NCI-H2171 (cell line): ENCODE measurements around the gene TPD52L2.
"Not testable (repeated sequence)": the region's sequence is repeated elsewhere in the genome, so short reads cannot be mapped to it uniquely, and the experiment has no call there.

Experiments used
- DNase-seq: peaks from one replicate; lab custom pipeline; 2025; lab: John Stamatoyannopoulos, UW

The TPD52L2 gene

DNA sequence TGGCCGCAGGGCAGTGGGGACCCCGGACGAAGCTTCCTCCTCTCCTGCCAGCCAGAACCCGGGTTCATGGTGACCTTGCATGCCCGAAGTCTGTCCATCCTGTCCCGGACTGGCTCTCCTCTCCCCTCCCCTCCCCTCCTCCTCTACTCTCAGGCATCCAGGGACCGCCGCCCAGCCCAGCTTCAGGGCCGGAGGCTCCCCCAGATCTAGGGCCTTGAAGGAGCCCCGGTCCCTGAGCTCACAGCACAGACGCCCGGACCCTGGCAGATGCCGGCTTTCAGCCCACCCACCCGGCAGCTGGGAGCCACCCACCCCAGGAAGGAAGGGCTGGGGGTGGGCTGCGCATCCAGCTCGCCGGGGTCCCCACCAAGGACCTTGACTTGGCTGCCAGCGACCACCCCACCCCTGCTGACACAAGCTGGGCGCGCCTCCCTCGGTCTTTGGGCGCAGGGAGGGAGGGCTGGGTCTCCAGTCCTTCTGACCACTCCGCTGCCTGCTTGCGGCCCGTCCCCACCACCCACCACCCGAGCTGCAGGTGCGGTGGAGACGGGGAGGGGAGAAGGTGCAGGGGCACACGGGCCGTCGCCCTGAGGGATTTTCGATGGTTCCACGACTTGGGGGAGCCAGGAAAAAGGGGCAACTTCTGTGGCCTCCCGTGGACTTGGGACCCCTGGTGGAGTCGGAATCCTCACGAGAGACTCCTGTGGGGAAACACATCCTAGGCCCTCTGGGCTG lies 9.5 kb upstream of the TPD52L2 start:
- no peak for DNase-seq

DNA sequence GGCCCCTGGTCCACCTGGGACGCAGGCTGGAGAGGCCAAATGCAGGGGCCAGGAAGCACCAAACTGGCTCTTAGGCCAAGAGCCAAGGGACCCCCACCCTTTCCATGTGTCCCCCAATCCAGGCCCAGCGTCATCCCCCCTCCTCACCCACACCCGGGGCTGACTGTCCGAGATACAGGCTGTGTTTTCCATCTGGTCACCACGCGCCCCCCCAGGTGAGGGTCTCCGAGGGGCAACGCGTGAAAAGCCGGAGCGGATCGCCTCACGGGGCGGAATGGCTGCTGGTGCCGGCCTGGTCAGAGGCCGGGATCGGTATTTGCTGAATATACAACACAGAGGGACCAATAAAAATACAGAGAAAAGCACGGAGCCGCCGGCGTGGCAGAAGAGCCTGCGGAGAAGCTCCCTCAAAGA lies 9.0 kb upstream of the TPD52L2 start:
- DNase-seq = no peak

DNA sequence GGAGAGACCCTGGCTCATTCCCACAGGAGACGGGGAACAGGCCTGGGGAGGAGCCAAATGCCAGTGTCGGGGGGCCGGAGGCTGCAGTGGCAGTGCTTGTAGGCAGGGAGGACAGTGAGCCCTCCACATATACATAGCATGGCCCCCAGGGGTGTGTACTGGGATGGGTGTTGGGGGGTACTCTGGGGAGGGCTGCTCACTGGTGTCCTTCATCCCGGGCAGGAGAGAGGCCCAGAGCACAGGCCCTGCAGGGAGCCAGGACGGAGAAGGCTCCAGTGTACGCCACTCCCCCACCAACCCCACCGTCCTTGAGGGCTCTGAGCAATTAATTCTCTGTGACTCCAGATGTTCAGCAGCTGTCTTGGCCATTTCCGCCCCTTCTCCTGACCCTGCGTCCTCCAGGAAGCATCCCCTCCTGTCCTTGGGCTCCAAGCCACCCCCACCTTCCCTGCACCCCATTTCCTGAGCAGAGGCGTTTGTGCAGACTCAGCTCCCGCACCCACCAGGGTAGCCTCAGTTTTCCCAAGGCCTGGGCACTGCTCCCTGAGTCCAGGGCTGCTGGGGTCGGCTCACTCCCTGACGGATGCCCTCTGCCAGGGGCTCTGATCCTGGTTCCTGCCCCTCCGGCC lies 7.2 kb upstream of the TPD52L2 start:
- no peak for DNase-seq

DNA sequence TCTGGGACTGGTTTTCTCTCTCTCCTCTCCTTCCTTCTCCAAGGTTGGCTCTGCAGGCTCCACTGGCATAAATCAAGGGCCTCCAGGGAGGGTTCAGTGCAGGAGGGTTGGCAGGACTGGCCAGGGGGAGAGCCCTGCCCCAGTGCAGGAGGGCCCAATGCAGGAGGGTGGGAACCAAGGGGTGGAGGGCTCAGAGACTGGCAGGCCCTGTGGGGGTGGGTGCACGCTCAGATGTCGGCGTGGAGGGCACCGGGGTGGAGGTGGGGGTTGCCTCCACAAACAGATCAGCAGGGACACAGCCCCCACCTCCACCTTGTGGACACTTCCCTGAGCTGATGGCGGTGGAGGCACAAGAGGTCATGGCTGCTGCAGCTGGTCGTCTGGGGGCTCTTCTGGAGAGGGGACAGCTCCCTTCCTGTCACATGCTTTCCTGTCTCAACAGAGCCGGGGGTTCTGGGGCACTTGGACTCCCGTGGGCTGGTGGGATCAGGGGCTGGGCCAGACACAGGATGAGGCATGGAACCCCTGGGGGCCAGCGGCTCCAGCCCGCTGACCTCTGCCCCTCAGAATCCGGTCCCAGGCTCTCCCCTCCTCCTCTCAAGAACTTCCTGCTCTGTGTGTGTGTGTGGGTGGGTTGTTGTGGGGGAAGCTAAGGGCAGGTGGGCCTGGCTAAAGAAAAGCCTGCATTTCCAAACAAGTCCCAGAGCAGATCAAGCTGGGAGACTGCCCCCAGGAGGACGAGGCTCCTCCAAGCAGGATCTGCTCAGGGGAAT lies 6.5 kb upstream of the TPD52L2 start:
- DNase-seq = no peak

DNA sequence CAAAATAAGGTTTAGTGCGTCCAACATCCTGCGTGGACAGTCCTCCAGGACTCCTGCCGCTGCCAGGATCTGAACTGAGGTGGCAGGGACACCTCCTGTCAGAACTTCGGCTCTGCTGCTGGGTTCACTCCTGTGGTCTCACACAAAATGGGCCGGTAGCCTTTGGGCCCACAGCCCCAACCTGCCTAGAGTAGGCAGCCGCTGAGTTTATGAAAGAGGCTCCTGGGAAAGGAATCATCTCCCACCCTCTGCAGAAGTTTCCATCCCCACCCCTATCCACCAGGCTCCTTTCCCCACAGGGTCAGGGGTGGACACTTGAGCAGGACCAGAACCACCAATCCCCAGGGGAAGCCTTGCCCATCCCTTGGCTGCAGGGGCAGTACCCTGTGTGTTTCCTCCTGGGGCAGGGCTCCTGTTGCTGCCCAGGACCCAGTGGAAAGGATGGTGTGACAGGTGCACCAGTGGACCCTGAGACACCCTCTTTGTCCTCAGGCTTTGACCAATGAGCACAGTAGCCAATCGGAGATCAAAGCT lies 5.8 kb upstream of the TPD52L2 start:
- DNase-seq = no peak

DNA sequence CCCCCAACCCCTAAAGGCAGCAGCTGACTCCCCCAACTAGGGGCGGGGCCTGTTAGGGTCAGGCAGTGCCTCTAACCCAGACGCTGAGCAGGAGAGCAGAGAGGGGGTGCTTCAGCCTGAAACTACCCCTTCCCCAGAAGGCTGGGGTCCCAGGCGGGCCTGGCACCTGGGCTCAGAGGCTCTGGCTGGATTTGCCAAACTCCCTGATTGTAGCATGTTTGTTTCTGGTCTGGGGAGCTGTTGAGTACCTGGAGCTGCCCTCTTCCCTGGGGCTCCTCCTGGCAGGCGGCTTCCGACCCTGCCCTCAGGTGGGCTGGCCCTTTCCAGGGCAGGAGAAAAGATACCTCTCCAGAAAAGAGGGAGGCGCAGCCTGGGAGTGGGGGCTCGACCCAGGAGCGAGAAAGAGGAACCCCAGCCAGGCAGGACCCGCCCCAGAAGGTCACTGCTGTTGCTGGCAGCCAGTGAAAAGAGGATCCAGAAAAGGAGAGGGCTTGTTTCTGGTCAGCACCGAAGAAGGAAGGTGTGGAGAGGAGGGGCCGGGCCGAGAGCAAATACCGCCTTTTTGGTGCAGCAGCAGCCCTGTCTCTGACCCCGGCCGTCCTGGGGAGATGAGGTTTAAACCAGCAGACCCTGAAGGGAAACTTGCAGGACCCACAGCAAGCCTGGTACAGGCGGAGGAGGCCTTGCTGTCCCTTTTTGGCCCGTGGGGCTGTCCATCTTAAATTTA lies 4.6 kb upstream of the TPD52L2 start:
- DNase-seq = no peak

DNA sequence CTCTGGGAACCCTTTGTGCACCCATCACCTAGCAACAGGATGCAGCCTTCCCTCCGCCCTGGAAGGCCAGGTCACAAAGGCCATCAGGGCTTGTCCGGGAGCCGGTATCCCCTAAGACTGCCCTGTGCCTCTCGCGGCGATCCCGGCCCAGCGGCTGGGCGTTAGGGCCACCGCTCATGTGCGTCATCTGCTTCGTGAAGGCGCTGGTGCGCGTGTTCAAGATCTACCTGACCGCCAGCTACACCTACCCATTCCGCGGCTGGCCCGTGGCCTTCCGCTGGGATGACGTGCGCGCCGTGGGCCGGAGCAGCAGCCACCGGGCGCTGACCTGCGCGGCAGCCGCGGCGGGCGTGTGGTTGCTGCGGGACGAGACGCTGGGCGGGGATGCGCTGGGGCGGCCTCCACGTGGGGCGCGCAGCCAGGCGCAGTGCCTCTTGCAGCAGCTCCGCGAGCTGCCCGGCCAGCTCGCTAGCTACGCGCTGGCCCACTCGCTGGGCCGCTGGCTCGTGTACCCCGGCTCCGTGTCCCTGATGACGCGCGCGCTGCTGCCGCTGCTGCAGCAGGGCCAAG lies 3.6 kb upstream of the TPD52L2 start, which contains the start of gene ABHD16B:
Gene ABHD16B (plus strand): TSS at position 134 of the 570 bp plus-strand sequence. CDS start 43 bp downstream, at position 177.
- DNase-seq = no peak

DNA sequence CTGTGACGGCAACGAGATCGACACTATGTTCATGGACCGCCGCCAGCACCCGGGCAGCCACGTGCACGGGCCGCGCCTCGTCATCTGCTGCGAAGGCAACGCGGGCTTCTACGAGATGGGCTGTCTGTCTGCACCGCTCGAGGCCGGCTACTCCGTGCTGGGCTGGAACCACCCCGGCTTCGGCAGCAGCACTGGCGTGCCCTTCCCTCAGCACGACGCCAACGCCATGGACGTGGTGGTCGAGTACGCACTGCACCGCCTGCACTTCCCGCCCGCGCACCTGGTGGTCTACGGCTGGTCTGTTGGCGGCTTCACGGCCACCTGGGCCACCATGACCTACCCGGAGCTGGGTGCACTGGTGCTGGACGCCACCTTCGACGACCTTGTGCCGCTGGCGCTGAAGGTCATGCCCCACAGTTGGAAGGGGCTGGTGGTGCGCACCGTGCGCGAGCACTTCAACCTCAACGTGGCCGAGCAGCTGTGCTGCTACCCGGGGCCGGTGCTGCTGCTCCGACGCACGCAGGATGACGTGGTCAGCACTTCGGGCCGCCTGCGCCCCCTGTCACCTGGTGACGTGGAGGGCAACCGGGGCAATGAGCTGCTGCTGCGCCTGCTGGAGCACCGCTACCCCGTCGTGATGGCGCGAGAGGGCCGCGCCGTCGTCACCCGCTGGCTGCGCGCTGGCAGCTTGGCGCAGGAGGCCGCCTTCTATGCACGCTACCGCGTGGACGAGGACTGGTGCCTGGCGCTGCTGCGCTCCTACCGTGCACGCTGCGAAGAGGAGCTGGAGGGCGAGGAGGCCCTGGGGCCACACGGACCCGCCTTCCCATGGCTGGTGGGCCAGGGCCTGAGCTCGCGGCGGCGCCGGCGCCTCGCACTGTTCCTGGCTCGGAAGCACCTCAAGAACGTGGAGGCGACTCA lies 2.8 kb upstream of the TPD52L2 start:
- DNase-seq = no peak

DNA sequence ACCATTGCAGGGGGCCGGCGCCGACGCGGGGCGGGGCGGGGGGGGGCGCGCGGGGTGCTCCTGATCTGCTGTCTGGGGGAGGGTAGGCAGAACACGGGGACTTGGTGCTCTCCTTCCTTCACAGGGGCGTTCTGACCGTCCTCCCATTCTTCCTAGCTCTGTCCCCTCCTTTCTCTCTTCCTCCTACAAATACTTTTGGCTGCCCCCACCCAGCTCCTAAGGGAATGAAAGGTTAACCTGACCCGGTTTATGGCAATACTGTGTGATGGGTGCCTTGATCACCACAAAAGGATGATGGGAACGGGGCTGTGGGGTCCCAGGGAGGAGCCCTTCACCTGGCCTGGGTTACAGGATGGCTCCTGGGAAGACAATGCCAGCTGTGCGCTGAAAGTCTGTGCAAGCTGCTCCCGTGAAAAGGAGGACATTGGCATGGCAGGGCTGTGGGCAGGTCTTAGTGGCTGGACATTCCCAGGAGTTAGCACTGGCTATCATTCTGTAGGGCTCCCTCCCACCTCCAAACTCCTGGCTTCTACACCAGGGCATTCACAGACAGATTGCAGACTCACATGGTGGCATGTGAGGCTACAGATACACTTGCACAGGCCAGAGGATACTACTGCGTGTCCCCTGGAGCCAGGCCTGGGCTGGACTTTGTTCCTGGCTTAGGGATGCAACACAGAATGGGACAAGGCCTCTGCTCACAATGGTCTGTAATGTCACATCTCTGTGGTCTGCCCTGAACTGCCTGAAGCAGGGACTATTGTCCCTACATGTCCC lies 1.9 kb upstream of the TPD52L2 start:
- no peak for DNase-seq

DNA sequence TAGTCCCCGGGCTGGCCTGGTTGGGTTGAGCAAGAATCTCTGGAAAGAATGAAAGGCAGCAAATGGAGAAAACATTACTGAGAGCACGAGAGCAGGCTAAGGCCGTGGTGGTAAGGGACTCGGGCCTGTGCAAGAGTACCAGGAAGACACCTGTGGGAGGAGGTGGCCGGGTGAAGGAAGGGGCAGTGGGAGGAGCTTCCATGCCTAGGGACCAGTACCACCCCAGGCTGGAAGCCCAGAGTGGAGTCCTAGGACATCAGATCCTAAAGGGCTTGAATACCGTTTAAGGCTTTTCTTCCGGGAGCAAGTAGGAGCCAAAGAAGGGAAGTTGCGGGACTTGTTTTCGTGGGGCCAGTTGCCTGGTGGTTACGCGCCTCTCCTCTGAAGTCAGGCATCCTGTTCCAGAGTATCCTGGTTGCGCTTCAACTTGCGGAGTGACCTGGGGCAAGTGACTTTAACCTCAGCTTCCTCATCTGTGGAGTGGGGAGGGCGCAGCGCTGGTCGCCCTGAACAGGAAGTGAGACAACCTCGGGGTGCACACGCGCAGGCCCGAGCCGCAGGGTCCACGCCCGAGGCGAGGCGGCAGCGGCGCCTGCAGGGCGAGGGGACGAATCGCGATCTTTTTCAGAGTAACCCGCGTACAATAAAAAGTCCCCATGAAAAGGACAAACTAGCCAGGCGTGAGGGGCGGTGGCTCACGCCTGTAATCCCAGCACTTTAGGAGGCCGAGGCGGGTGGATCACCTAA lies 1.1 kb upstream of the TPD52L2 start:
- peak; percentile 71 for DNase-seq

DNA sequence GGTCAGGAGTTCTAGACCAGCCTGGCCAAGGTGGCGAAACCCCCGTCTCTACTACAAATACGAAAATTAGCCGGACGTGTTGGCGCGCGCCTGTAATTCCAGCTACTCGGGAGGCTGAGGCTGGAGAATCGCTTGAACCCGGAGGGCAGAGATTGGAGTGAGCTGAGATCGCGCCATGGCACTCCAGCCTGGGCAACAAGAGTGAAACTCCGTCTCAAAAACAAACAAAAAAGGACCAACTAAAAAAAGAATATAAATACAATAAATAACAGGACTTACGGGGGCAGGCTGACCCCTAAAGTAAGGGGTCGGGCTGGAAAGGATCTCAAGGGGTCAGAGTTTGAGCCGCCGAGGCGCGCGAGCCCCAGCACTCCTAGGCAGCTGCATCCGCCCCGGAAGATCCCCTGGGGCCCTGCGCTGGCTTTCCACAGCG lies 509 bp upstream of the TPD52L2 start:
- DNase-seq = no peak

DNA sequence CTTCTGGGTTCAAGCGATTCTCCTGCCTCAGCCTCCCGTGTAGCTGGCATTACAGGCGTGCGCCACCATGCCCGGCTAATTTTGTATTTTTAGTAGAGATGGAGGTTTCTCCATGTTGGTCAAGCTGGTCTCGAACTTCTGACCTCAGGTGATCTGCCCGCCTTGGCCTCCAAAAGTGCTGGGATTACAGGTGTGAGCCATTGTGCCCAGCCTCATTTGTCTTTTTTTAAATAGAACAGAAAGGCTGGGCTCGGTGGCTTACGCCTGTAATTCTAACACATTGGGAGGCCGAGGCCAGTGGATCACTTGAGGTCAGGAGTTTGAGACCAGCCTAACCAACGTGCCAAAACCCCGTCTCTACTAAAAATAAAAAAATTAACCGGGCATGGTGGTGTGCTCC lies 2.0 kb downstream of the TPD52L2 start:
- not testable (repeated sequence) for DNase-seq

DNA sequence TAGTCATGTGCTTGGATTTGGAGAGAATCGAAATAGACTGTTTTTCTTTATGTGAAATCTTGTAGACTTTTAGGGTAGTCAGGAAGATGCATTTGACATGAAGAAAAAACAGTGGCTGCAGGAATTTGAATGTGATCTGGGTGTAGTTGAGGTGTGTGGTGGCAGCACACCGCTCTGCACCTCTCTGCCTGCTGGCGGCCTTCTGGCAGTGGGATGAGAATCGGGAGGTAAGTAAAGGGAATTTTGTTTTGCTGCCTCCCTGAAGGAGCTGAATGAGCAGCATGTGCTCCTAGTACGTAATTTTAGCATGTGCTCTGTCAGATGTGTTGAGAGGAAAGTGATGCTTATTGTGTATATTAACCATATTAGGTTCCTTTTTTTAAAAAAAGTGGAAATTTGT lies 3.2 kb downstream of the TPD52L2 start:
- no peak for DNase-seq

DNA sequence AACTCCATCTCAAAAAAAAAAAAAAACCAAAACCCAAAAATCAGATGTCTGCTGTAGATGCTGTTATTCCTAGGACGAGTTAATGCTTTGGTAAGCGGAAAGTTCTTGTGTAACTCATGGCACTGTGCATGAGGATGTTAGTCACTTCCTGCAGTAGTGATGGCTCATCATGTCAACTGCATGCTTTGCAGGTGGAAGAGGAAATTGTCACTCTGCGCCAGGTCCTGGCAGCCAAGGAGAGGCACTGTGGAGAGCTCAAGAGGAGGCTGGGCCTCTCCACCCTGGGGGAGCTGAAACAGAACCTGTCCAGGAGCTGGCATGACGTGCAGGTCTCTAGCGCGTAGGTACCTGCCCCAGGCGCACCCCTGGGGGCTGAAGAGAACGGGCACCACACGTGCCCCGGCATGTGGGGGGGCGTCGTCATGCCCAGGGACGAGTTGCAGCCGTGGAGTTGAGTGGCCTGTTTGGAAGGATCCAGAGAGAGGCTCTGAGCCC lies 8.5 kb downstream of the TPD52L2 start:
- no peak for DNase-seq

DNA sequence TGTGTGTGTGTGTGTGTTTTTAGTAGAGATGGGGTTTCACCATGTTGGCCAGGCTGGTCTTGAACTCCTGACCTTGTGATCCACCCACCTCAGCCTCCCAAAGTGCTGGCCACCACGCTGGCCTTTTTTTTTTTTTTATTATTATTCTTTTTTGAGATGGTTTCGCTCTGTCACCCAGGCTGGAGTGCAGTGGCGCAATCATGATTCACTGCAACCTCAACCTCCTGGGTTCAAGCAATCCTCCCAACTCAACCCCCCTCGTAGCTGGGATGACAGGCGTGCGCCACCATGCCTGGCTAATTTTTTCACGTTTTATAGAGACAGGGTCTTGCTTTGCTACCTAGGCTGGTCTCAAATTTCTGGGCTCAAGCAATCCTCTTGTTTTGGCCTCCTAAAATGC lies 9.2 kb downstream of the TPD52L2 start:
- not testable (repeated sequence) for DNase-seq

DNA sequence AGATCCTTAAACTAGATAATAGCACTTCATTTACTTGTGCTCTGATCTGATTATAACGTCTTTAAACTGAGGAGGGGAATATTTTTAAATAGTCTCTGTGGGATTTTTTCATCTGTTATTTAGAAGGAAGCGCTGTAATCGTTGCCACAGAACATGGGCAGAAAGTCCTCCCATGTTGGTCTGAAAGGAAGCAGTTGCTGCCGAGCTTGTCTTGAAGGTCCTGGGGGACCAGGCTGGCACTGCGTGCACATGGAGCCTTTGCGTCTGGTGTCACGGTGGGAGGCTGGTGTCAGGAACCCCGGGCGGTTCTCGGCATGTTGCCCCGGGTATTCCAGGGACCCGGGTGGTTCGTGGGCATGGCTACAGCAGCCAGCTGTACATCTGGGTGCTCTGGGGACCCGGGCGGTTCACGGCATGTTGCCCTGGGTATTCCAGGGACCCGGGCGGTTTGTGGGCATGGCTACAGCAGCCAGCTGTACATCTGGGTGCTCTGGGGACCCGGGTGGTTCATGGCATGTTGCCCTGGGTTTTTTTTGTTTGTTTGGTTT lies 11.5 kb downstream of the TPD52L2 start:
- DNase-seq = peak; percentile 98

DNA sequence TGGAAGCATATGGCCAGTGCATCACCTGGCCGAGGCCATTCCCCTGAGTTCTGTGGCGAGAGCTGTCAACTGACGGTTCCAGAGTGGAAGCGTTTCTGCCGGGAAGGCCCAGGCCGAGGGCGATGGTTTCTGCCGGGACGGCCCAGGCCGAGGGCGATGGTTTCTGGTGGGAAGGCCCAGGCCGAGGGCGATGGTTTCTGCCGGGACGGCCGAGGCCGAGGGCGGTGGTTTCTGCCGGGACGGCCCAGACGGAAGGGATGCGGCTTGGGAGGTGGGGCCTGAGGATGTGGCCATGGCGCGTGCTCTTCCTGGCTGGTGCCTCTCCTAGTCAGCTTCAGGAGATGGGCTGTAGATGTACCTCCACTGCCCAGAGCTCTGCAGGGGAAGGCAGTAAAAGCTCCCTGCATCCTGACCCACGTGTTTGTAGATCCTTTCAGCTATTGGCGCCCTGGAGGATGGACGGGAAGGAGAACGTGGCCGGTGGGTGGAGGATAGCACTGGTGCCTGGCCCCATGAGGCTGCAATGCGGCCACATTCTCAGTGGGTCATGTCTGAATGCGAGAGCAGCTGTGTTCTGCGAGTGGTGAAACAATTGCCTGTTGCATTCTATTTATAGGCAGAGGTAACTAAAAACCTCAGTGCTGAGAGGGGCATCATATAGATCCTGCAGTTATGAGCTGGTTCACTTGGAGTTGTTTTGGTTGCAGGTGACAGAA lies 12.8 kb downstream of the TPD52L2 start:
- DNase-seq = no peak
